IPS DF 4.7 (cell line): ENCODE measurements around the gene DENND4A.
"Not testable (repeated sequence)": the region's sequence is repeated elsewhere in the genome, so short reads cannot be mapped to it uniquely, and the experiment has no call there.

ENCODE experiments used
- DNase-seq: peaks from one replicate; pipeline ENCODE4 v3.0.0-alpha.2; 2013; ENCODE audit warnings: low spot score; ENCODE audit errors: extremely low read depth

Gene DENND4A

GRCh38 chr15:65819563-65819960 lies 27.5 kb upstream of the DENND4A start:
- no peak for DNase-seq

GRCh38 chr15:65818927-65819562 lies 27.0 kb upstream of the DENND4A start:
- no peak for DNase-seq

- no peak for DNase-seq
Observed at GRCh38 chr15:65816441-65816840, 24.3 kb upstream of the DENND4A start.

GRCh38 chr15:65816008-65816407 lies 23.9 kb upstream of the DENND4A start:
- DNase-seq, result not testable (repeated sequence)

- not testable (repeated sequence) for DNase-seq
Observed at GRCh38 chr15:65814271-65814670, 22.2 kb upstream of the DENND4A start.

- no peak for DNase-seq
Observed at GRCh38 chr15:65812916-65813315, 20.8 kb upstream of the DENND4A start.

- no peak for DNase-seq
Observed at GRCh38 chr15:65812467-65812866, 20.4 kb upstream of the DENND4A start.

- no peak for DNase-seq
Observed at GRCh38 chr15:65811835-65812234, 19.7 kb upstream of the DENND4A start.

GRCh38 chr15:65811011-65811733 lies 19.1 kb upstream of the DENND4A start:
- not testable (repeated sequence) for DNase-seq

- no peak for DNase-seq
Observed at GRCh38 chr15:65806397-65806796, 14.3 kb upstream of the DENND4A start.

GRCh38 chr15:65805019-65805745 lies 13.1 kb upstream of the DENND4A start:
- DNase-seq, result no peak

GRCh38 chr15:65804252-65804931 lies 12.3 kb upstream of the DENND4A start:
- no peak for DNase-seq

GRCh38 chr15:65801229-65801805 lies 9.2 kb upstream of the DENND4A start:
- DNase-seq, result no peak

GRCh38 chr15:65796610-65797078 lies 4.6 kb upstream of the DENND4A start:
- no peak for DNase-seq

GRCh38 chr15:65795663-65796216 lies 3.6 kb upstream of the DENND4A start:
- DNase-seq, result no peak

- no peak for DNase-seq
Observed at GRCh38 chr15:65793818-65794104, 1.7 kb upstream of the DENND4A start.

GRCh38 chr15:65792988-65793817 lies 1.1 kb upstream of the DENND4A start:
- DNase-seq, result no peak

- DNase-seq, result no peak
Observed at GRCh38 chr15:65791335-65792137, 557 bp downstream of the DENND4A start.

- DNase-seq, result no peak
Observed at GRCh38 chr15:65790694-65791334, 1.3 kb downstream of the DENND4A start.
